ENCODE results near the gene GABBR2. TPM values are rescaled to one million over a fixed set of nuclear protein-coding genes. Genes with fewer than 3 reads are reported as not detected.

Gene GABBR2
- total and polyA plus RNA-seq, 9 of the 15 experiments (the other 6 are each of a cell fraction or from before 2014, with no cell fraction given), result 0.15 to 1.9 (median 0.32) TPM

- no TSS peak for BruUV-seq (replicated peaks)
- Histone ChIP-seq H3K79me2 (ENCODE audit: control insufficient read depth, insufficient read depth, low read length) (no peaks in the 10 kb centered on the region), H3K4me1 (replicated peaks in 1 of 2; ENCODE audit: control insufficient read depth in 2 of 2, insufficient read depth in 2 of 2, low read length in 2 of 2) (peaks cover 2 to 3% of the 10 kb centered on the region in 2 experiments; a peak in 2 of 5 replicates), H3K9ac (ENCODE audit: insufficient read depth in 1 of 2, low read depth in 2 of 2, low read length in 2 of 2) (no peak overlapping the region), H3K27ac (ENCODE audit: extremely low read depth, low read depth, low read length) (no peak overlapping the region), H4K20me1 (replicated peaks; ENCODE audit: control insufficient read depth, insufficient read depth, low read length) (0 out of 2 replicates have a peak, but pooled peaks cover 2% of the 10 kb centered on the region), H2AFZ (ENCODE audit: low read depth, low read length) (peak overlapping the region; percentile 78), H3K9me1 (ENCODE audit: control insufficient read depth, insufficient read depth, low read length) (no peaks in the 10 kb centered on the region), H3K36me3 (ENCODE audit: control insufficient read depth, insufficient read depth, low read length) (no peaks in the 10 kb centered on the region), H3K4me3 (no peak overlapping the region), H3K27me3 (ENCODE audit: control insufficient read depth in 2 of 2, insufficient read depth in 2 of 2, low read length in 2 of 2) (no peaks in the 10 kb centered on the region; a peak in 1 of 5 replicates), H3K9me3 (replicated peaks; ENCODE audit: control insufficient read depth, insufficient read depth, low read depth, low read length) (no peaks in the 10 kb centered on the region), H3K4me2 (ENCODE audit: insufficient read depth, low read length) (no peak overlapping the region; the same call in 1 of the 2 replicates)
- DNase-seq (ENCODE audit: extremely low read depth in 1 of 4, low spot score in 3 of 4) (peak; percentile 50 to 82 (median 62)), ATAC-seq (peak; percentile 94), FAIRE-seq (peak; percentile 79)
- intact Hi-C loops (cut with micrococcal nuclease) (loop anchor here (2.0 to 5.0 kb wide), 2 partner anchors 170 to 241 kb away; no protein-coding TSS in a partner anchor), in situ Hi-C loops (cut with MboI) (loop anchor here (25.0 kb wide), 1 partner anchor 224 kb away; no protein-coding TSS in a partner anchor)
- ChIA-PET CTCF (ENCODE audit: low intra/inter-chr PET ratio) (interaction anchor here (1.2 kb wide), 1 partner anchor 238 kb away, joined by 3 read pairs; no protein-coding TSS in a partner anchor), POLR2A (no interaction called here)
- WGBS (ENCODE audit: insufficient coverage, low coverage, missing lambda C conversion rate), result 30% methylated on average over 12 of the region's 12 CpGs
- TF ChIP-seq, protein P1, sequence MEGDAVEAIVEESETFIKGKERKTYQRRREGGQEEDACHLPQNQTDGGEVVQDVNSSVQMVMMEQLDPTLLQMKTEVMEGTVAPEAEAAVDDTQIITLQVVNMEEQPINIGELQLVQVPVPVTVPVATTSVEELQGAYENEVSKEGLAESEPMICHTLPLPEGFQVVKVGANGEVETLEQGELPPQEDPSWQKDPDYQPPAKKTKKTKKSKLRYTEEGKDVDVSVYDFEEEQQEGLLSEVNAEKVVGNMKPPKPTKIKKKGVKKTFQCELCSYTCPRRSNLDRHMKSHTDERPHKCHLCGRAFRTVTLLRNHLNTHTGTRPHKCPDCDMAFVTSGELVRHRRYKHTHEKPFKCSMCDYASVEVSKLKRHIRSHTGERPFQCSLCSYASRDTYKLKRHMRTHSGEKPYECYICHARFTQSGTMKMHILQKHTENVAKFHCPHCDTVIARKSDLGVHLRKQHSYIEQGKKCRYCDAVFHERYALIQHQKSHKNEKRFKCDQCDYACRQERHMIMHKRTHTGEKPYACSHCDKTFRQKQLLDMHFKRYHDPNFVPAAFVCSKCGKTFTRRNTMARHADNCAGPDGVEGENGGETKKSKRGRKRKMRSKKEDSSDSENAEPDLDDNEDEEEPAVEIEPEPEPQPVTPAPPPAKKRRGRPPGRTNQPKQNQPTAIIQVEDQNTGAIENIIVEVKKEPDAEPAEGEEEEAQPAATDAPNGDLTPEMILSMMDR (IDR thresholded peaks at IDR 0.05 in 2 of 3, conservative IDR thresholded peaks at IDR 0.05 in 1 of 3; ENCODE audit: insufficient read depth in 2 of 3, low read depth in 1 of 3, low read length in 3 of 3), result peak; percentile 72 to 88 (median 77)
- TF ChIP-seq CTBP1 (IDR thresholded peaks at IDR 0.05; ENCODE audit: borderline replicate concordance) (peak; percentile 50; the same call in 1 of the 2 replicates), XRCC5 (IDR thresholded peaks at IDR 0.05; ENCODE audit: low read depth, low read length) (0 out of 2 replicates have a peak, but pooled peaks have one; percentile 36), RB1 (IDR thresholded peaks at IDR 0.05; ENCODE audit: low read depth) (peak; percentile 46; the same call in 1 of the 2 replicates), JUND (IDR thresholded peaks at IDR 0.05; ENCODE audit: borderline replicate concordance, low read depth, low read length) (peak; percentile 29), JUND (tag; IDR thresholded peaks at IDR 0.05; ENCODE audit: borderline replicate concordance, low read depth, low read length) (no peak), MYC (IDR thresholded peaks at IDR 0.05; ENCODE audit: low read depth, low read length) (0 out of 2 replicates have a peak, but pooled peaks have one; percentile 34), MYC (CRISPR knock-in tag; IDR thresholded peaks at IDR 0.05; ENCODE audit: borderline replicate concordance, low read depth) (no peak), GMEB1 (CRISPR knock-in tag; IDR thresholded peaks at IDR 0.05) (peak; percentile 42), NFIC (IDR thresholded peaks at IDR 0.05) (peak; percentile 94)
These were observed 172.1 kb downstream of the GABBR2 start for GRCh38 chr9:98536542-98537173.

Data from K562 (cell line).